ENCODE results near the gene RHOV.

DNA sequence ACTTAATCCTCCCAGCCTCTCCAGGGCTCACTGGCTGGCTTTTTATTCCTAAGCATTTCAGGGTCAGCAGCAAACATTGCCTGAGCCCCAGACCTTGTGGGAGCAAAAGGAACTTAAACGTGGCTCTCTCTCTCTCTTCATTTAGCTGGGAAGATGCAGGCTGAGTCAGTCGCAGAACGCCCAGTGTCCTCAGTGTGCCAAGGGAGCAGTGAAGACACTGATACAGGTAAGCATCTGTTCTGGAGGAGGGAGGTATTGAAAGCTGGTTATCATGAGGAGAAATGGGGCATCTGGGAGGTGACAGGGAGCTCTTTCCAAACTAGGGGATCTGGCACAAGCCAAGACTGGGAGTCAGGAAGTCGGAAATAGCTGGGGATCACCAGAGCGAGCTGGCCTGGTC is 4.3 kb downstream of the RHOV start:
- TF ChIP-seq, protein P1, sequence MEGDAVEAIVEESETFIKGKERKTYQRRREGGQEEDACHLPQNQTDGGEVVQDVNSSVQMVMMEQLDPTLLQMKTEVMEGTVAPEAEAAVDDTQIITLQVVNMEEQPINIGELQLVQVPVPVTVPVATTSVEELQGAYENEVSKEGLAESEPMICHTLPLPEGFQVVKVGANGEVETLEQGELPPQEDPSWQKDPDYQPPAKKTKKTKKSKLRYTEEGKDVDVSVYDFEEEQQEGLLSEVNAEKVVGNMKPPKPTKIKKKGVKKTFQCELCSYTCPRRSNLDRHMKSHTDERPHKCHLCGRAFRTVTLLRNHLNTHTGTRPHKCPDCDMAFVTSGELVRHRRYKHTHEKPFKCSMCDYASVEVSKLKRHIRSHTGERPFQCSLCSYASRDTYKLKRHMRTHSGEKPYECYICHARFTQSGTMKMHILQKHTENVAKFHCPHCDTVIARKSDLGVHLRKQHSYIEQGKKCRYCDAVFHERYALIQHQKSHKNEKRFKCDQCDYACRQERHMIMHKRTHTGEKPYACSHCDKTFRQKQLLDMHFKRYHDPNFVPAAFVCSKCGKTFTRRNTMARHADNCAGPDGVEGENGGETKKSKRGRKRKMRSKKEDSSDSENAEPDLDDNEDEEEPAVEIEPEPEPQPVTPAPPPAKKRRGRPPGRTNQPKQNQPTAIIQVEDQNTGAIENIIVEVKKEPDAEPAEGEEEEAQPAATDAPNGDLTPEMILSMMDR (conservative IDR thresholded peaks at IDR 0.05), result no peak
- no peak for TF ChIP-seq EZH2 (IDR thresholded peaks at IDR 0.05; ENCODE audit: low read depth)

Data from PC-9 (cell line).